Measurements from ENCODE around the gene RPRD1B. TPM values are rescaled to one million over a fixed set of nuclear protein-coding genes. Genes with fewer than 3 reads are reported as not detected.

Gene RPRD1B
- polyA plus RNA-seq, 1 of the 3 experiments (the other 2 are of a cell fraction): 11.8 TPM

DNA sequence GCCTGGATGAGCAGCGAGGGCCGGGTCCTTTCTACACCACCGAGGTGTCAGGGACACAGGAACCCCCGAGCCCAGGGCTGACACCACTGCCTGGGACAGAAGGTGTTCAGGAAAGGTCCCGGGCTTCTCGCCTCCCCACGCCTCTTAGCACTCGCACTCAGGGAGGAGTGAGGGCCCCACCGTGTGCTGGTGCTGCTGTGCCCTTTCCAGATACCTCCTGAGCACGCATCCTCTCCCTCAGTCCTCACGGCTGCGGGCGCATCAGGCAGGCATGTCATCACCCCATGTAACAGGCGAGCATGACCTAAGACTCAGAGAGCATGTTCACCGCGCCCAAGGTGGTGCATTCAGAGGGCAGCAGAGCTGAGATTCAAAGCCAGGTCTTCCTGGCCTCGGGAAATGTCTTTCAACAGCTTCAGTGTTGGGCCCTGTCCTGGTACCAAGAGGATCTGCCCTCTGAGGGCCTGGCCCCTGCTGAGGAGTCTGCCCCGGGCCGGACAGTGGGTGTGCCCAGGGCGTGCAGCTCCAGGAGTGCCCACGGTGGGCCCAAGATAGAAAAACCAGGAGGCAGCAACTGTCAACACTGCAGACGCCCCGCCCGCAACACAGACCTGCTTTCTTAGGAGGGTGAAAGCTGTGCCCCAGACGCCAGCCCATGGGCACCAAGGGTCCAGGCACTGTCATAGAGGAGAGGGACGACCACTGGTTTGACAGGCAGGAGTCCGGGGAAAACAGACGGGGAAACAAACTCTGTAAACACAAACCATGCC, 102.3 kb downstream of the RPRD1B start:
- Histone ChIP-seq H3K79me2 (ENCODE audit: insufficient read depth) (no peaks in the 10 kb centered on the region), H2AFZ (ENCODE audit: low read depth) (no peak overlapping the region), H3K4me1 (ENCODE audit: control insufficient read depth in 1 of 2, insufficient read depth in 2 of 2, low read depth in 1 of 2, low read length in 1 of 2) (peaks cover 16 to 49% of the 10 kb centered on the region in 2 experiments), H3K9me3 (no peaks in the 10 kb centered on the region), H3K27me3 (ENCODE audit: insufficient read depth) (no peaks in the 10 kb centered on the region), H3K27ac (ENCODE audit: low read depth in 2 of 2, low read length in 1 of 2) (peak overlapping the region; percentile 82 to 84; a peak in 3 of 4 replicates), H4K20me1 (ENCODE audit: insufficient read depth) (no peaks in the 10 kb centered on the region), H3F3A (replicated peaks; ENCODE audit: insufficient read depth) (peaks cover 53% of the 10 kb centered on the region), H3K36me3 (replicated peaks in 1 of 2; ENCODE audit: control insufficient read depth in 1 of 2, insufficient read depth in 2 of 2, low read length in 1 of 2) (peaks cover 54 to 71% of the 10 kb centered on the region in 2 experiments), H3K9ac (no peak overlapping the region; the same call in 1 of the 2 replicates), H3K4me3 (ENCODE audit: low read depth in 2 of 2, low read length in 1 of 2) (no peak overlapping the region), H3K9me2 (no peaks in the 10 kb centered on the region), H3K4me2 (peak overlapping the region; percentile 47; the same call in 1 of the 2 replicates)
- POLR2A ChIA-PET: no interaction called here
- DNase-seq: no peak
- TF ChIP-seq NRF1 (IDR thresholded peaks at IDR 0.05; ENCODE audit: low read depth, low read length): no peak
- no peak for TF ChIP-seq MEF2A (IDR thresholded peaks at IDR 0.05; ENCODE audit: borderline replicate concordance, low read depth)
- no peak for TF ChIP-seq RXRA (IDR thresholded peaks at IDR 0.05; ENCODE audit: borderline replicate concordance, low read depth)
- TF ChIP-seq RAD21 (IDR thresholded peaks at IDR 0.05; ENCODE audit: low read length): no peak
- no peak for TF ChIP-seq MXI1 (IDR thresholded peaks at IDR 0.05; ENCODE audit: low read depth, low read length)
- TF ChIP-seq FOSL2 (IDR thresholded peaks at IDR 0.05; ENCODE audit: borderline replicate concordance, low read depth): no peak
- no peak for TF ChIP-seq POLR2AphosphoS5 (IDR thresholded peaks at IDR 0.05; ENCODE audit: low read depth, low read length)
- no peak for TF ChIP-seq RCOR1 (IDR thresholded peaks at IDR 0.05; ENCODE audit: low read length)
- TF ChIP-seq, protein P1, sequence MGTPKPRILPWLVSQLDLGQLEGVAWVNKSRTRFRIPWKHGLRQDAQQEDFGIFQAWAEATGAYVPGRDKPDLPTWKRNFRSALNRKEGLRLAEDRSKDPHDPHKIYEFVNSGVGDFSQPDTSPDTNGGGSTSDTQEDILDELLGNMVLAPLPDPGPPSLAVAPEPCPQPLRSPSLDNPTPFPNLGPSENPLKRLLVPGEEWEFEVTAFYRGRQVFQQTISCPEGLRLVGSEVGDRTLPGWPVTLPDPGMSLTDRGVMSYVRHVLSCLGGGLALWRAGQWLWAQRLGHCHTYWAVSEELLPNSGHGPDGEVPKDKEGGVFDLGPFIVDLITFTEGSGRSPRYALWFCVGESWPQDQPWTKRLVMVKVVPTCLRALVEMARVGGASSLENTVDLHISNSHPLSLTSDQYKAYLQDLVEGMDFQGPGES (IDR thresholded peaks at IDR 0.05; ENCODE audit: low read depth, low read length): no peak
- TF ChIP-seq EZH2phosphoT487 (IDR thresholded peaks at IDR 0.05; ENCODE audit: borderline replicate concordance, low read depth): no peak
- no peak for TF ChIP-seq ELF1 (IDR thresholded peaks at IDR 0.05)
- WGBS (ENCODE audit: low lambda C conversion rate): 93% methylated on average over 11 of the region's 28 CpGs
- CTCF ChIA-PET: interaction anchor here (0.8 to 6.4 kb wide), 3 partner anchors 29 to 86 kb away, joined by 3 to 22 read pairs (median 4); partner anchors contain the start of gene TGM2

DNA sequence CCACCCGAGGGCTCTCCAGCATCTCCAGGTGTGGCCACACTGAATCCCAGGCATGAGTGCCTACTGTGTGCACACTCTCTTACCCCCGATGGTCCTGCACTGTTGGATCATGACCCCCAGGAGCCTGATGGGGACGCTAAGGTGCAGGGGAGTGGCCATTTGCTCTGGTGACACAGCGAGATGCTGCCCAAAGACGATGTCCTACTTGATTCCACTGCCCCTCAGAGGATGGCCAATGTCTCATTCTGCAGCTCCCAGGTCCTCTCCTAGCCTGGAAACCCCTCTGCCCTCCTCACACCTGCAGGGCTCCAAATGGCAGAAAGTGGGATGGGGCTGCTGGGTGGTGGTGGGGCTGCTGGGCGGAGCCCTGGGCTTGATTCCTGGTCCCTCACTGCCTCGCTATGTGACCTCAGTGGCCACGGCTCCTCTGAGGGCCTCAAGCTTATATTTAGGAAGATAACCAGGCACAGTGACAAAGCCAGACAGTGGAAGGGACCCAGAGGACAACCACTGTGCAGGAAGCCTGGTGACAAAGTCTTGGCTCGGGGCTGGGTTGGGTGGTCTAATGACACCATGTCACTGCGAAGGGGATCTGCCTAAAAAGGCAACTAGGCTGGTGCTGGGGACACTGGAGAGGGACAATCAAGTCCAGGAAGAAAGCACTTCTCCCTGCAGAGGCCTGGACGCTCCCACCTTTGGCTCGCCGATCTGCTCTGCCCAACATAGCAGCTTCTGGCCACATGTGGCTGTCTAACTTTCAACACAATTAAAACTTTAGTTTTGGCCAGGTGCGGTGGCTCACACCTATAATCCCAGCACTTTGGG, 103.1 kb downstream of the RPRD1B start:
- CTCF ChIA-PET: interaction anchor here (0.8 to 1.4 kb wide), 2 partner anchors 28 to 85 kb away, joined by 3 to 4 read pairs; partner anchors contain the start of gene TGM2

More for the DNA sequence above, 103.1 kb downstream of the RPRD1B start:
- no peak for DNase-seq
- no peaks in the 10 kb centered on the region for H3K27me3 ChIP-seq (ENCODE audit: insufficient read depth)
- H3K9ac ChIP-seq: no peak overlapping the region
- peaks cover 52% of the 10 kb centered on the region for H3F3A ChIP-seq (replicated peaks; ENCODE audit: insufficient read depth)
- peaks cover 59 to 72% of the 10 kb centered on the region in 2 experiments for H3K36me3 ChIP-seq (replicated peaks in 1 of 2; ENCODE audit: control insufficient read depth in 1 of 2, insufficient read depth in 2 of 2, low read length in 1 of 2)
- H3K4me1 ChIP-seq (ENCODE audit: control insufficient read depth in 1 of 2, insufficient read depth in 2 of 2, low read depth in 1 of 2, low read length in 1 of 2): peaks cover 16 to 46% of the 10 kb centered on the region in 2 experiments
- no peaks in the 10 kb centered on the region for H3K79me2 ChIP-seq (ENCODE audit: insufficient read depth)
- no peaks in the 10 kb centered on the region for H3K9me2 ChIP-seq
- H3K27ac ChIP-seq (ENCODE audit: low read depth in 2 of 2, low read length in 1 of 2): peak overlapping the region; percentile 19 to 84; a peak in 3 of 4 replicates
- no peak overlapping the region for H2AFZ ChIP-seq (ENCODE audit: low read depth)
- WGBS (ENCODE audit: low lambda C conversion rate): 94% methylated on average over 6 of the region's 14 CpGs
- H3K4me2 ChIP-seq: no peak overlapping the region
- no peak overlapping the region for H3K4me3 ChIP-seq (ENCODE audit: low read depth in 2 of 2, low read length in 1 of 2)
- H3K9me3 ChIP-seq: no peaks in the 10 kb centered on the region
- TF ChIP-seq POLR2AphosphoS5 (IDR thresholded peaks at IDR 0.05; ENCODE audit: low read depth, low read length): peak; percentile 27; the same call in 1 of the 2 replicates
- no peak for TF ChIP-seq GABPA (IDR thresholded peaks at IDR 0.05; ENCODE audit: low read depth)
- no peak for TF ChIP-seq GATA2 (CRISPR knock-in tag; IDR thresholded peaks at IDR 0.05)
- TF ChIP-seq TCF12 (IDR thresholded peaks at IDR 0.05): no peak
- TF ChIP-seq, protein P2, sequence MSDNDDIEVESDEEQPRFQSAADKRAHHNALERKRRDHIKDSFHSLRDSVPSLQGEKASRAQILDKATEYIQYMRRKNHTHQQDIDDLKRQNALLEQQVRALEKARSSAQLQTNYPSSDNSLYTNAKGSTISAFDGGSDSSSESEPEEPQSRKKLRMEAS (IDR thresholded peaks at IDR 0.05; ENCODE audit: low read depth): no peak
- no peaks in the 10 kb centered on the region for H4K20me1 ChIP-seq (ENCODE audit: insufficient read depth)
- POLR2A ChIA-PET: no interaction called here
